ENCODE data around the gene ARL5A. TPM values are rescaled to one million over a fixed set of nuclear protein-coding genes. Genes with fewer than 3 reads are reported as not detected.

Gene ARL5A
- total and polyA plus RNA-seq, 9 of the 15 experiments (the other 6 are each of a cell fraction or from before 2014, with no cell fraction given), result 16.3 to 117 (median 88.4) TPM

- WGBS (ENCODE audit: insufficient coverage, low coverage, missing lambda C conversion rate), result 61% methylated on average over 3 of the region's 3 CpGs
- Histone ChIP-seq H3K4me2 (ENCODE audit: insufficient read depth, low read length) (no peak overlapping the region), H2AFZ (ENCODE audit: low read depth, low read length) (no peak overlapping the region), H3K9ac (ENCODE audit: insufficient read depth in 1 of 2, low read depth in 2 of 2, low read length in 2 of 2) (no peak overlapping the region), H3K27ac (ENCODE audit: extremely low read depth, low read depth, low read length) (no peak overlapping the region), H4K20me1 (replicated peaks; ENCODE audit: control insufficient read depth, insufficient read depth, low read length) (no peaks in the 10 kb centered on the region), H3K9me1 (ENCODE audit: control insufficient read depth, insufficient read depth, low read length) (no peaks in the 10 kb centered on the region), H3K27me3 (ENCODE audit: control insufficient read depth in 2 of 2, insufficient read depth in 2 of 2, low read length in 2 of 2) (no peaks in the 10 kb centered on the region), H3K9me3 (replicated peaks; ENCODE audit: control insufficient read depth, insufficient read depth, low read depth, low read length) (no peaks in the 10 kb centered on the region), H3K79me2 (ENCODE audit: control insufficient read depth, insufficient read depth, low read length) (no peaks in the 10 kb centered on the region), H3K4me1 (replicated peaks in 1 of 2; ENCODE audit: control insufficient read depth in 2 of 2, insufficient read depth in 2 of 2, low read length in 2 of 2) (peaks cover 0 to 4% of the 10 kb centered on the region in 2 experiments; a peak in 1 of 5 replicates), H3K36me3 (ENCODE audit: control insufficient read depth, insufficient read depth, low read length) (no peaks in the 10 kb centered on the region), H3K4me3 (no peak overlapping the region)
- CTCF ChIA-PET (ENCODE audit: low intra/inter-chr PET ratio), result no interaction called here
- ATAC-seq (no peak), FAIRE-seq (no peak), DNase-seq (ENCODE audit: extremely low read depth in 1 of 4, low spot score in 3 of 4) (no peak)
- no TSS peak for BruUV-seq (replicated peaks)
- POLR2A ChIA-PET, result interaction anchor here (0.8 kb wide), 1 partner anchor 34 kb away, joined by 3 read pairs; no protein-coding TSS in a partner anchor
- in situ Hi-C loops (cut with MboI), result no loop called here
- intact Hi-C loops (cut with micrococcal nuclease), result no loop called here
- TF ChIP-seq PTBP1 (IDR thresholded peaks at IDR 0.05; ENCODE audit: low read depth, low read length) (no peak), ZHX1 (conservative IDR thresholded peaks at IDR 0.05; ENCODE audit: low read length) (no peak), ZNF140 (CRISPR knock-in tag; IDR thresholded peaks at IDR 0.05) (no peak), RUNX1 (IDR thresholded peaks at IDR 0.05; ENCODE audit: low read depth) (no peak), TCF7L2 (IDR thresholded peaks at IDR 0.05; ENCODE audit: low read depth, low read length) (no peak), SIRT6 (IDR thresholded peaks at IDR 0.05; ENCODE audit: low read depth, low read length) (no peak)
- TF ChIP-seq, protein P1, sequence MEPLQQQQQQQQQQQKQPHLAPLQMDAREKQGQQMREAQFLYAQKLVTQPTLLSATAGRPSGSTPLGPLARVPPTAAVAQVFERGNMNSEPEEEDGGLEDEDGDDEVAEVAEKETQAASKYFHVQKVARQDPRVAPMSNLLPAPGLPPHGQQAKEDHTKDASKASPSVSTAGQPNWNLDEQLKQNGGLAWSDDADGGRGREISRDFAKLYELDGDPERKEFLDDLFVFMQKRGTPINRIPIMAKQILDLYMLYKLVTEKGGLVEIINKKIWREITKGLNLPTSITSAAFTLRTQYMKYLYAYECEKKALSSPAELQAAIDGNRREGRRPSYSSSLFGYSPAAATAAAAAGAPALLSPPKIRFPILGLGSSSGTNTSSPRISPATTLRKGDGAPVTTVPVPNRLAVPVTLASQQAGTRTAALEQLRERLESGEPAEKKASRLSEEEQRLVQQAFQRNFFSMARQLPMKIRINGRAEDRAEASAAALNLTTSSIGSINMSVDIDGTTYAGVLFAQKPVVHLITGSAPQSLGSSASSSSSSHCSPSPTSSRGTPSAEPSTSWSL (CRISPR knock-in tag; IDR thresholded peaks at IDR 0.05; ENCODE audit: borderline replicate concordance), result no peak
These were observed 5.8 kb upstream of the ARL5A start for GRCh38 chr2:151833984-151834383.

All from K562 (cell line).